OCI-LY7 (cell line): ENCODE measurements around the gene CRIP2.

Experiments used
- EZH2phosphoT487 ChIP-seq: fragments of 200-600 bp; sonication (generic); IDR thresholded peaks from 2 replicates; pipeline ENCODE4 v1.6.1; 2018; ENCODE audit warnings: low read depth, borderline replicate concordance, mild to moderate bottlenecking, mixed run types, antibody characterized with exemption, low read length, moderate library complexity, mixed read lengths
- TF ChIP-seq, protein P1 (sequence below): fragments of 200-600 bp; sonication (generic); conservative IDR thresholded peaks from 2 replicates; pipeline ENCODE4 v1.5.1; 2014; ENCODE audit warnings: mild to moderate bottlenecking, antibody characterized with exemption, low read length, moderate library complexity, mixed read lengths

DNA sequence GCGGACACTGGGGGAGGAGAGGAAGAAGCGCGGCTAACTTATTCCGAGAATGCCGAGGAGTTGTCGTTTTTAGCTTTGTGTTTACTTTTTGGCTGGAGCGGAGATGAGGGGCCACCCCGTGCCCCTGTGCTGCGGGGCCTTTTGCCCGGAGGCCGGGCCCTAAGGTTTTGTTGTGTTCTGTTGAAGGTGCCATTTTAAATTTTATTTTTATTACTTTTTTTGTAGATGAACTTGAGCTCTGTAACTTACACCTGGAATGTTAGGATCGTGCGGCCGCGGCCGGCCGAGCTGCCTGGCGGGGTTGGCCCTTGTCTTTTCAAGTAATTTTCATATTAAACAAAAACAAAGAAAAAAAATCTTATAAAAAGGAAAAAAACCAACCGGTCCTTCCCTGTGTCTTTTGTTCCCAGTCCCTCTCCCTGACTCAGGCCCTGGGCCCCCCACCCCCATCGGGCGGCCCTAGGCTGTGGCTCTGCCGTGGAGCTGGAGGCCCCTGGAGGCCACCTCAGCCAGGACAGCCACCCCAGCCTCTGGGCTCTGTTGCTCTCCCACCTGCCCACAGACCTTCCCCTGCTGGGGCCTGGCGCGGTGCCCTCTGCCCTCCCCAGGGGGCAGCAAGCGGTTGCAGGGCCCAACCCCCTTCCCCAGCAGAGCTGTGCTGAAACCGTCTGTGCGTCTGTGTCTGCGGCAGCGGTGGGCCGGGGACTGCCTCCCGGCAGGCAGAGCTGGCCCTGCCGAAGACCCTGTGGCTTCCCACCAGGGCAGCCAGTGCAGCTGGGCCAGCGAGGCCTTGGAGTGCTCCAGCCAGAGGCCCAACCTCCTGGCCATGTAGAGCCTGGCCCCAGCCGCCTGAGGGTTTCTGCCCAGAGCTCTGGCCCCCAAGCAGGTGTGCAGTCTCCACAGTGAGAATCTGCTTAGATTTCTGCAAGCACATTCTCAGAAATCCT lies 4.0 kb upstream of the CRIP2 start:
- TF ChIP-seq, protein P1, sequence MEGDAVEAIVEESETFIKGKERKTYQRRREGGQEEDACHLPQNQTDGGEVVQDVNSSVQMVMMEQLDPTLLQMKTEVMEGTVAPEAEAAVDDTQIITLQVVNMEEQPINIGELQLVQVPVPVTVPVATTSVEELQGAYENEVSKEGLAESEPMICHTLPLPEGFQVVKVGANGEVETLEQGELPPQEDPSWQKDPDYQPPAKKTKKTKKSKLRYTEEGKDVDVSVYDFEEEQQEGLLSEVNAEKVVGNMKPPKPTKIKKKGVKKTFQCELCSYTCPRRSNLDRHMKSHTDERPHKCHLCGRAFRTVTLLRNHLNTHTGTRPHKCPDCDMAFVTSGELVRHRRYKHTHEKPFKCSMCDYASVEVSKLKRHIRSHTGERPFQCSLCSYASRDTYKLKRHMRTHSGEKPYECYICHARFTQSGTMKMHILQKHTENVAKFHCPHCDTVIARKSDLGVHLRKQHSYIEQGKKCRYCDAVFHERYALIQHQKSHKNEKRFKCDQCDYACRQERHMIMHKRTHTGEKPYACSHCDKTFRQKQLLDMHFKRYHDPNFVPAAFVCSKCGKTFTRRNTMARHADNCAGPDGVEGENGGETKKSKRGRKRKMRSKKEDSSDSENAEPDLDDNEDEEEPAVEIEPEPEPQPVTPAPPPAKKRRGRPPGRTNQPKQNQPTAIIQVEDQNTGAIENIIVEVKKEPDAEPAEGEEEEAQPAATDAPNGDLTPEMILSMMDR: no peak
- no peak for TF ChIP-seq EZH2phosphoT487
